Head of caudate nucleus (tissue), 42 donors: ENCODE measurements around the gene TBC1D1.

Experiments used
- DNase-seq, 42 donors: peaks; one replicate each; pipeline versions ENCODE4 v3.0.0 to v3.0.0-alpha.2; 2020 to 2021; ENCODE audit warnings: mixed read lengths in 7 of 42
- intact Hi-C: fragments of 100-400 bp; cut with DNase I; formaldehyde crosslinking; loops from one replicate; pipeline ENCODE4 v1.15.0; 2022

The TBC1D1 gene

GRCh38 chr4:37981844-37982720 is 91.2 kb downstream of the TBC1D1 start:
- DNase-seq: no peak
- intact Hi-C loops: no loop called here

GRCh38 chr4:37982736-37983135 is 91.9 kb downstream of the TBC1D1 start:
- intact Hi-C loops: no loop called here
- no peak for DNase-seq

GRCh38 chr4:37983951-37984350 is 93.1 kb downstream of the TBC1D1 start:
- intact Hi-C loops: no loop called here
- DNase-seq: no peak

GRCh38 chr4:37985730-37986275 is 94.9 kb downstream of the TBC1D1 start:
- no peak for DNase-seq
- intact Hi-C loops: no loop called here

GRCh38 chr4:37988670-37989069 is 97.8 kb downstream of the TBC1D1 start:
- intact Hi-C loops: no loop called here
- no peak for DNase-seq

GRCh38 chr4:37989398-37990260 is 98.7 kb downstream of the TBC1D1 start:
- intact Hi-C loops: no loop called here
- no peak for DNase-seq

GRCh38 chr4:37990731-37991245 is 99.9 kb downstream of the TBC1D1 start:
- intact Hi-C loops: no loop called here
- DNase-seq: no peak

- intact Hi-C loops: no loop called here
- no peak for DNase-seq
Observed at GRCh38 chr4:37991623-37992410, 100.9 kb downstream of the TBC1D1 start.

- intact Hi-C loops: no loop called here
- DNase-seq: no peak
Observed at GRCh38 chr4:37993806-37994205, 102.9 kb downstream of the TBC1D1 start.

- intact Hi-C loops: no loop called here
- no peak for DNase-seq
Observed at GRCh38 chr4:37994569-37994968, 103.7 kb downstream of the TBC1D1 start.

GRCh38 chr4:37995299-37995821 is 104.5 kb downstream of the TBC1D1 start:
- intact Hi-C loops: no loop called here

GRCh38 chr4:37995981-37996775 is 105.3 kb downstream of the TBC1D1 start:
- no peak for DNase-seq

More at GRCh38 chr4:37995299-37995821, 104.5 kb downstream of the TBC1D1 start:
- DNase-seq: no peak

GRCh38 chr4:37998226-37998625 is 107.3 kb downstream of the TBC1D1 start:
- intact Hi-C loops: no loop called here
- DNase-seq: no peak

More at GRCh38 chr4:37995981-37996775, 105.3 kb downstream of the TBC1D1 start:
- intact Hi-C loops: no loop called here

GRCh38 chr4:37999000-37999716 is 108.3 kb downstream of the TBC1D1 start:
- intact Hi-C loops: no loop called here

GRCh38 chr4:37999965-38000364 is 109.1 kb downstream of the TBC1D1 start:
- intact Hi-C loops: no loop called here

More at GRCh38 chr4:37999000-37999716, 108.3 kb downstream of the TBC1D1 start:
- no peak for DNase-seq

GRCh38 chr4:38001927-38002326 is 111.0 kb downstream of the TBC1D1 start:
- intact Hi-C loops: no loop called here
- no peak for DNase-seq

More at GRCh38 chr4:37999965-38000364, 109.1 kb downstream of the TBC1D1 start:
- DNase-seq: no peak

- intact Hi-C loops: no loop called here
- no peak for DNase-seq
Observed at GRCh38 chr4:38002451-38003071, 111.7 kb downstream of the TBC1D1 start.
